SK-N-SH (cell line): Measurements from ENCODE around the gene HACD1. TPM values are rescaled to one million over a fixed set of nuclear protein-coding genes. Genes with fewer than 3 reads are reported as not detected.

ENCODE experiments used
- CTCF ChIA-PET: fragments of 300-600, 350-600 bp; formaldehyde crosslinking; extraction: SDS; loops from one replicate; lab custom pipeline; 2021; lab: Yijun Ruan, JAX
- POLR2A ChIA-PET: fragments of 350-600 bp; sonication (Branson Sonifier 250); formaldehyde crosslinking; extraction: SDS; loops from one replicate; lab custom pipeline; 2020; ENCODE audit warnings: antibody characterized with exemption, inconsistent platforms; lab: Yijun Ruan, JAX
- DNase-seq: peaks from one replicate; pipeline ENCODE4 v3.0.0; 2012
- H2AFZ ChIP-seq: fragments of 200-600 bp; sonication (generic); 2 replicates; pipeline ENCODE4 v1.8.1; 2016; ENCODE audit warnings: antibody characterized with exemption, mild to moderate bottlenecking, low read depth
- H3F3A ChIP-seq: fragments of 200-600 bp; sonication (generic); replicated peaks from 2 replicates; pipeline ENCODE3; 2016; ENCODE audit warnings: antibody characterized with exemption, mild to moderate bottlenecking; ENCODE audit not compliant: insufficient read depth
- H3K27ac ChIP-seq, 2 experiments: fragments of 200-500 bp in 1 of 2; fragments of 200-600 bp in 1 of 2; sonication (Bioruptor generic) in 1 of 2; sonication (generic), shearing (Covaris generic) in 1 of 2; 2 replicates each; pipeline versions ENCODE4 v1.5.1 to v1.6.1; 2014 to 2016; ENCODE audit warnings: low read depth in 2 of 2, inconsistent platforms in 1 of 2, low read length in 1 of 2, mild to moderate bottlenecking in 1 of 2, mixed read lengths in 1 of 2
- H3K27me3 ChIP-seq: fragments of 200-600 bp; sonication (generic), shearing (Covaris generic); 2 replicates; pipeline ENCODE4 v1.6.1; 2016; ENCODE audit warnings: mixed run types; ENCODE audit not compliant: insufficient read depth
- H3K36me3 ChIP-seq, 2 experiments: fragments of 200-500 bp in 1 of 2; fragments of 200-600 bp in 1 of 2; sonication (Bioruptor generic) in 1 of 2; sonication (generic) in 1 of 2; replicated peaks in 1 of 2; 2 replicates each; pipeline versions ENCODE3 to v1.5.1; 2014 to 2016; ENCODE audit warnings: low read length in 1 of 2, mild to moderate bottlenecking in 1 of 2; ENCODE audit not compliant: insufficient read depth in 2 of 2, control insufficient read depth in 1 of 2
- H3K4me1 ChIP-seq, 2 experiments: fragments of 200-500 bp in 1 of 2; fragments of 200-600 bp in 1 of 2; sonication (Bioruptor generic) in 1 of 2; sonication (generic), shearing (Covaris generic) in 1 of 2; 2 replicates each; pipeline versions ENCODE4 v1.5.1 to v1.6.1; 2014 to 2016; ENCODE audit warnings: low read depth in 1 of 2, low read length in 1 of 2, mixed run types in 1 of 2; ENCODE audit not compliant: insufficient read depth in 2 of 2, control insufficient read depth in 1 of 2
- H3K4me2 ChIP-seq: fragments of 200-600 bp; sonication (generic), shearing (Covaris generic); 2 replicates; pipeline ENCODE4 v1.6.1; 2017; ENCODE audit warnings: mixed run types
- H3K4me3 ChIP-seq, 2 experiments: fragments of 200-500 bp in 1 of 2; fragments of 200-600 bp in 1 of 2; sonication (Bioruptor generic) in 1 of 2; sonication (generic), shearing (Covaris generic) in 1 of 2; 2 replicates each; pipeline versions ENCODE4 v1.5.1 to v1.8.1; 2014 to 2016; ENCODE audit warnings: low read depth in 2 of 2, inconsistent platforms in 1 of 2, low read length in 1 of 2, mild to moderate bottlenecking in 1 of 2, mixed read lengths in 1 of 2, moderate library complexity in 1 of 2
- H3K79me2 ChIP-seq: fragments of 200-600 bp; sonication (generic); 2 replicates; pipeline ENCODE4 v1.8.1; 2017; ENCODE audit warnings: mild to moderate bottlenecking; ENCODE audit not compliant: insufficient read depth
- H3K9ac ChIP-seq: fragments of 200-600 bp; sonication (generic); 2 replicates; pipeline ENCODE4 v1.6.1; 2017; ENCODE audit warnings: mixed run types
- H3K9me2 ChIP-seq: fragments of 200-600 bp; sonication (generic); 2 replicates; pipeline ENCODE4 v1.6.1; 2017; ENCODE audit warnings: mixed run types
- H3K9me3 ChIP-seq: fragments of 200-600 bp; sonication (generic); 2 replicates; pipeline ENCODE4 v1.6.1; 2017; ENCODE audit warnings: mixed run types, mild to moderate bottlenecking, moderate library complexity
- H4K20me1 ChIP-seq: fragments of 200-600 bp; sonication (generic); 2 replicates; pipeline ENCODE4 v1.6.1; 2017; ENCODE audit warnings: mild to moderate bottlenecking, mixed run types; ENCODE audit not compliant: insufficient read depth
- ELF1 ChIP-seq: IDR thresholded peaks from 2 replicates; pipeline ENCODE4 v1.4.0; 2012
- EP300 ChIP-seq, 2 experiments: IDR thresholded peaks; 2 replicates each; pipeline versions ENCODE4 v1.4.0 to v1.6.1; 2012; ENCODE audit warnings: borderline replicate concordance in 1 of 2, low read depth in 1 of 2, low read length in 1 of 2
- GABPA ChIP-seq: IDR thresholded peaks from 2 replicates; pipeline ENCODE4 v1.4.0; 2012; ENCODE audit warnings: low read depth, mild to moderate bottlenecking
- JUND ChIP-seq: IDR thresholded peaks from 2 replicates; pipeline ENCODE4 v1.4.0; 2012
- MAX ChIP-seq: IDR thresholded peaks from 2 replicates; pipeline ENCODE4 v1.4.0; 2012; ENCODE audit warnings: low read depth
- MXI1 ChIP-seq: IDR thresholded peaks from 2 replicates; pipeline ENCODE4 v1.6.1; 2012; ENCODE audit warnings: mild to moderate bottlenecking, low read depth, low read length, improper control_type of control experiment
- NFIC ChIP-seq: IDR thresholded peaks from 2 replicates; pipeline ENCODE4 v1.4.0; 2012; ENCODE audit warnings: borderline replicate concordance
- POLR2AphosphoS5 ChIP-seq: IDR thresholded peaks from 2 replicates; pipeline ENCODE4 v1.6.1; 2012; ENCODE audit warnings: low read depth, low read length
- RAD21 ChIP-seq: IDR thresholded peaks from 2 replicates; pipeline ENCODE4 v1.6.1; 2012; ENCODE audit warnings: mild to moderate bottlenecking, low read length
- RCOR1 ChIP-seq: fragments of 150-350 bp; IDR thresholded peaks from 2 replicates; pipeline ENCODE4 v1.6.1; 2017; ENCODE audit warnings: antibody characterized with exemption, low read length
- REST ChIP-seq: IDR thresholded peaks from 2 replicates; pipeline ENCODE4 v1.6.1; 2012; ENCODE audit warnings: mild to moderate bottlenecking, low read depth, low read length, moderate library complexity
- SMC3 ChIP-seq: IDR thresholded peaks from 2 replicates; pipeline ENCODE4 v1.6.1; 2012; ENCODE audit warnings: low read depth, low read length, improper control_type of control experiment
- YY1 ChIP-seq: IDR thresholded peaks from 2 replicates; pipeline ENCODE4 v1.4.0; 2012; ENCODE audit warnings: low read depth, mild to moderate bottlenecking
- WGBS: methylation state at CpG from one replicate; pipeline ENCODE4 v1.1.6; 2017; ENCODE audit warnings: low lambda C conversion rate; 5-methylcytosine and 5-hydroxymethylcytosine counted together
- polyA plus RNA-seq, 3 experiments: library from polyadenylated mRNA; depleted of rRNA; stranded (reverse); fragments of >200 nt; gene quantifications; 2 replicates each; pipeline ENCODE4 v1.2.3, GENCODE V29; 2012
- TF ChIP-seq, protein P1 (sequence below): IDR thresholded peaks from 2 replicates; pipeline ENCODE4 v1.4.0; 2012; ENCODE audit warnings: low read depth, borderline replicate concordance
- TF ChIP-seq, protein P2 (sequence below): fragments of 150-350 bp; IDR thresholded peaks from 2 replicates; pipeline ENCODE4 v1.6.1; 2017; ENCODE audit warnings: antibody characterized with exemption, low read length, low read depth, borderline replicate concordance
- TF ChIP-seq, protein P3 (sequence below): fragments of 200-600 bp; sonication (generic); IDR thresholded peaks from 2 replicates; pipeline ENCODE4 v1.6.1; 2017; ENCODE audit warnings: antibody characterized with exemption, mild to moderate bottlenecking, moderate library complexity

The HACD1 gene
- polyA plus RNA-seq, 1 of the 3 experiments (the other 2 are of a cell fraction) = 23.9 TPM

- no peaks in the 10 kb centered on the region for H4K20me1 ChIP-seq
- H3K9me3 ChIP-seq = no peaks in the 10 kb centered on the region
- TF ChIP-seq, protein P1, sequence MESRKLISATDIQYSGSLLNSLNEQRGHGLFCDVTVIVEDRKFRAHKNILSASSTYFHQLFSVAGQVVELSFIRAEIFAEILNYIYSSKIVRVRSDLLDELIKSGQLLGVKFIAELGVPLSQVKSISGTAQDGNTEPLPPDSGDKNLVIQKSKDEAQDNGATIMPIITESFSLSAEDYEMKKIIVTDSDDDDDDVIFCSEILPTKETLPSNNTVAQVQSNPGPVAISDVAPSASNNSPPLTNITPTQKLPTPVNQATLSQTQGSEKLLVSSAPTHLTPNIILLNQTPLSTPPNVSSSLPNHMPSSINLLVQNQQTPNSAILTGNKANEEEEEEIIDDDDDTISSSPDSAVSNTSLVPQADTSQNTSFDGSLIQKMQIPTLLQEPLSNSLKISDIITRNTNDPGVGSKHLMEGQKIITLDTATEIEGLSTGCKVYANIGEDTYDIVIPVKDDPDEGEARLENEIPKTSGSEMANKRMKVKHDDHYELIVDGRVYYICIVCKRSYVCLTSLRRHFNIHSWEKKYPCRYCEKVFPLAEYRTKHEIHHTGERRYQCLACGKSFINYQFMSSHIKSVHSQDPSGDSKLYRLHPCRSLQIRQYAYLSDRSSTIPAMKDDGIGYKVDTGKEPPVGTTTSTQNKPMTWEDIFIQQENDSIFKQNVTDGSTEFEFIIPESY = no peak
- TF ChIP-seq NFIC = no peak
- no peak for TF ChIP-seq GABPA
- TF ChIP-seq YY1 = no peak
- no peak for TF ChIP-seq SMC3
- no peak for TF ChIP-seq RAD21
- TF ChIP-seq EP300 (IDR thresholded peaks at IDR 0.05; ENCODE audit: borderline replicate concordance in 1 of 2, low read depth in 1 of 2, low read length in 1 of 2) = no peak
- no peak overlapping the region for H3K4me3 ChIP-seq
- H3F3A ChIP-seq = peaks cover 8% of the 10 kb centered on the region
- H3K79me2 ChIP-seq = no peaks in the 10 kb centered on the region
- no peak overlapping the region for H3K9ac ChIP-seq
- no peaks in the 10 kb centered on the region for H3K27me3 ChIP-seq
- peak overlapping the region; percentile 57; the same call in 1 of the 2 replicates for H2AFZ ChIP-seq
- 62% methylated on average over 6 of the region's 6 CpGs for WGBS
- no peaks in the 10 kb centered on the region for H3K9me2 ChIP-seq
- H3K4me1 ChIP-seq = peaks cover 0 to 10% of the 10 kb centered on the region in 2 experiments; a peak in 2 of 4 replicates
- H3K4me2 ChIP-seq = peak overlapping the region; percentile 42
- H3K36me3 ChIP-seq = peaks cover 7 to 11% of the 10 kb centered on the region in 2 experiments
- peak overlapping the region in 1 of 2 experiments; percentile 28; a peak in 2 of 4 replicates for H3K27ac ChIP-seq
- no peak for DNase-seq
- POLR2A ChIA-PET = no interaction called here
- CTCF ChIA-PET = no interaction called here
These were observed 30.3 kb downstream of the HACD1 start for GRCh38 chr10:17586821-17587234.

DNA sequence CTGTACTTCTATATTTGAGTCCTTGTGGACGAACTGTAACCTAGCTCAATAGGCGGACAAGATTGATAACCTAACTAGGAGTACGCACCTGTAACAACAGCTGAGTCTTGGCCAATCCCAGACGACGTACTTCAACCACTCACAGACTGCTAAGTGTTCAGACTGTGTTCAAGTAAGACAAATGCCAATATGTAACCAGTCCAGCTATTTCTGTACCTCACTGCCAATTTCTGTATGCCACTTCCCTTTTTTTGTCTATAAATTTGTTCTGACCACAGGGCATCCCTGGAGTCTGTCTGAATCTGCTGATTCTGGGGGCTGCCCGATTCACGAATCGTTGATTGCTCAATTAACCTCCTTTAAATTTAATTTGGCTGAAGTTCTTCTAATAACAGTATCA is 32.2 kb downstream of the HACD1 start:
- no peak overlapping the region for H3K9ac ChIP-seq
- ChIA-PET CTCF (interaction anchor here (1.0 kb wide), 1 partner anchor 14 kb away, joined by 3 read pairs; no protein-coding TSS in a partner anchor), POLR2A (no interaction called here)
- no peaks in the 10 kb centered on the region for H3K9me2 ChIP-seq
- no peak for DNase-seq
- H3K9me3 ChIP-seq = no peaks in the 10 kb centered on the region
- H3K27me3 ChIP-seq = no peaks in the 10 kb centered on the region
- peaks cover 4% of the 10 kb centered on the region for H3F3A ChIP-seq
- peaks cover 0 to 6% of the 10 kb centered on the region in 2 experiments for H3K36me3 ChIP-seq
- no peaks in the 10 kb centered on the region for H4K20me1 ChIP-seq
- H3K27ac ChIP-seq = no peak overlapping the region
- H3K79me2 ChIP-seq = no peaks in the 10 kb centered on the region
- no peak overlapping the region for H2AFZ ChIP-seq
- peaks cover 0 to 10% of the 10 kb centered on the region in 2 experiments; a peak in 2 of 4 replicates for H3K4me1 ChIP-seq
- no peak overlapping the region for H3K4me3 ChIP-seq
- no peak overlapping the region for H3K4me2 ChIP-seq
- WGBS = 82% methylated on average over 7 of the region's 8 CpGs
- TF ChIP-seq REST (no peak), MXI1 (no peak), JUND (no peak), POLR2AphosphoS5 (no peak), RCOR1 (no peak), YY1 (no peak), MAX (no peak), ELF1 (no peak), NFIC (no peak)
- TF ChIP-seq, protein P1 = no peak
- TF ChIP-seq, protein P2, sequence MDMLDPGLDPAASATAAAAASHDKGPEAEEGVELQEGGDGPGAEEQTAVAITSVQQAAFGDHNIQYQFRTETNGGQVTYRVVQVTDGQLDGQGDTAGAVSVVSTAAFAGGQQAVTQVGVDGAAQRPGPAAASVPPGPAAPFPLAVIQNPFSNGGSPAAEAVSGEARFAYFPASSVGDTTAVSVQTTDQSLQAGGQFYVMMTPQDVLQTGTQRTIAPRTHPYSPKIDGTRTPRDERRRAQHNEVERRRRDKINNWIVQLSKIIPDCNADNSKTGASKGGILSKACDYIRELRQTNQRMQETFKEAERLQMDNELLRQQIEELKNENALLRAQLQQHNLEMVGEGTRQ = no peak
- TF ChIP-seq, protein P3, sequence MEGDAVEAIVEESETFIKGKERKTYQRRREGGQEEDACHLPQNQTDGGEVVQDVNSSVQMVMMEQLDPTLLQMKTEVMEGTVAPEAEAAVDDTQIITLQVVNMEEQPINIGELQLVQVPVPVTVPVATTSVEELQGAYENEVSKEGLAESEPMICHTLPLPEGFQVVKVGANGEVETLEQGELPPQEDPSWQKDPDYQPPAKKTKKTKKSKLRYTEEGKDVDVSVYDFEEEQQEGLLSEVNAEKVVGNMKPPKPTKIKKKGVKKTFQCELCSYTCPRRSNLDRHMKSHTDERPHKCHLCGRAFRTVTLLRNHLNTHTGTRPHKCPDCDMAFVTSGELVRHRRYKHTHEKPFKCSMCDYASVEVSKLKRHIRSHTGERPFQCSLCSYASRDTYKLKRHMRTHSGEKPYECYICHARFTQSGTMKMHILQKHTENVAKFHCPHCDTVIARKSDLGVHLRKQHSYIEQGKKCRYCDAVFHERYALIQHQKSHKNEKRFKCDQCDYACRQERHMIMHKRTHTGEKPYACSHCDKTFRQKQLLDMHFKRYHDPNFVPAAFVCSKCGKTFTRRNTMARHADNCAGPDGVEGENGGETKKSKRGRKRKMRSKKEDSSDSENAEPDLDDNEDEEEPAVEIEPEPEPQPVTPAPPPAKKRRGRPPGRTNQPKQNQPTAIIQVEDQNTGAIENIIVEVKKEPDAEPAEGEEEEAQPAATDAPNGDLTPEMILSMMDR = no peak
